Frontal cortex (tissue), 4 donors: ENCODE measurements around the gene MAP3K14. TPM values are rescaled to one million over a fixed set of nuclear protein-coding genes. Genes with fewer than 3 reads are reported as not detected.
"Not testable (repeated sequence)": the region's sequence is repeated elsewhere in the genome, so short reads cannot be mapped to it uniquely, and the experiment has no call there.

ENCODE experiments used
- DNase-seq, 2 donors: peaks; one replicate each; pipeline ENCODE4 v3.0.0; 2012; ENCODE audit warnings: low spot score in 2 of 2
- FAIRE-seq: peaks from 2 replicates; lab custom pipeline; 2012; peaks lifted over from hg19 to GRCh38; lab: Jason Lieb, UNC
- total RNA-seq: library from RNA; depleted of rRNA; stranded (reverse); fragments of >200 nt; gene quantifications from one replicate; pipeline ENCODE4 v1.2.3, GENCODE V29; 2014
- donor health status: control.
- donor health status: control.
- donor health status: control.

The MAP3K14 gene
- total RNA-seq, 1 donor from 2014 or later = 0.82 TPM

- DNase-seq (no peak), FAIRE-seq (no peak)
Measured at GRCh38 chr17:45305530-45306087, 11.2 kb downstream of the MAP3K14 start.

DNA sequence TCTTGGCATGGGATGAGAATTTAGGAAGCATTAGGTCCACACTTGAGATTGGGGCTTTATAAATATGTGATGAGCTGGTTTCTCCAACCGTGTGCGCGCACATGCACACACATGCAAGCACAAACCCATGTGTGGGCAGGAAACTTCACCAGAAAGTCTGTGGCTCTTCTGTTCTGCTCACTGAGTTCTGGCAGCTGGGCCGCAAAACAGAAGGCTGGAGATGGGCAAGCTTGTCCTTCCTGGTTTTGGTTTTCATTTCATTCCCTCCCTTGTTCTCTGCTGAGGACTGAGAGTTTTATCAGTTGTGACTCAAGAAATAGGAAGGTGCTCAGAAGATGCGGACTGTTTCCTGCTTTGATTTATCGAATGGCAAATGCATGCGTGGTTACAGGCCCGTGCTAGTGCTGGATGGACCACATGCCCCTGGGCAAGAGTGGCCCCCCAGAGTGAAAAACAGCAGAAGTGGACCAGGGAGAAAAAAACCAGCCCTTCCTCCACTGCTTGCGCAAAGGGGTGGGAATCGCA lies 14.1 kb downstream of the MAP3K14 start:
- no peak for FAIRE-seq

DNA sequence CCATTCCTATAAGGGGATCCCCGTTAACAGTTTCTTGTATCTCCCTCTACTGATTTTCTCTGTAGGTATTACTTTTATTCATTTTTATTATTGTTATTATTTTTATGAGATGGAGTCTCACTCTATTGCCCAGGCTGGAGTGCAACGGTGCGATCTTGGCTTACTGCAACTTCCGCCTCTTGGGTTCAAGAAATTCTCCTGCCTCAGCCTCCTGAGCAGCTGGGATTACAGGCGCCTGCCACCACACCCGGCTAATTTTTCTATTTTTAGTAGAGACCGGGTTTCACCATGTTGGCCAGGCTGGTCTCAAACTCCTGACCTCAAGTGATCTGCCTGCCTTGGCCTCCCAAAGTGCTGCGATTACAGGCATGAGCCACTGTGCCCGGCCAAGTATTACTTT lies 14.6 kb downstream of the MAP3K14 start:
- not testable (repeated sequence) for FAIRE-seq, DNase-seq

More for the DNA sequence above, 14.1 kb downstream of the MAP3K14 start:
- DNase-seq = no peak

DNA sequence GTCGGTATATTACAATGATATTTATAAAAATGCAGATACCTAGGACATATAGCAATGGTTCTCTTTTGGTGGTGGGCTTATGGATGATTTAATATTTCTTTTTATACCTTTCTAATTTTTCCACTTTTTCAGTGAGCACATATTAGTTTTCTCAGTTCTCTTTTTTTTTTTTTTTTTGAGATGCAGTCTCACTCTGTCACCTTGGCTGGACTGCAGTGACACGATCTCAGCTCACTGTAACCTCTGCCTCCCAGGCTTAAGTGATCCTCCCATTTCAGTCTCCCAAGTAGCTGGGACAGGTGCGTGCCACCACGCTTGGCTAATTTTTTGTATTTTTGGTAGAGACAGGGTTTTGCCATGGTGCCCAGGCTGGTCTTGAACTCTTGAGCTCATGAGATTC lies 15.1 kb downstream of the MAP3K14 start:
- DNase-seq (no peak), FAIRE-seq (no peak)

- no peak for DNase-seq
- FAIRE-seq = no peak
Measured at GRCh38 chr17:45300060-45300751, 16.6 kb downstream of the MAP3K14 start.

DNA sequence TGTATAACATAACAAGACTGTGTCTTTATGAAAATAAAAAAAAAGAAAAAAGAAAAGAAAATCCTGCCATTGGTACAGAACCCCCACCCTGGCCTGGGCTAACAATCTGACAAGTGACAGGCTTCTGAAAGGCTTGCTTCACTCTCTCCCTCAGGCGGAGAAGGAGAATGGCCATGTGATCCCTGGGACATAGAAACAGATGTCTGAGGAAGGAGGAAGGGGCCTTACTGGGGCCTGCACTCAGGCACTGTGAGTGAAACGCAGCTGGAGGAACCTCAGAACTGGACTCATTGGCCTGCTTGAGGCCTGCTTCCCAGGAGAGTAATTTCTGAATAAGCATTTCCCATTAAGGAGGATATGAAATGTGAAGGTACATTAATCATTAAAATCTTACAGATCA lies 17.5 kb downstream of the MAP3K14 start:
- FAIRE-seq = no peak
- no peak for DNase-seq

GRCh38 chr17:45298546-45299285 lies 18.1 kb downstream of the MAP3K14 start:
- DNase-seq (no peak), FAIRE-seq (no peak)

DNA sequence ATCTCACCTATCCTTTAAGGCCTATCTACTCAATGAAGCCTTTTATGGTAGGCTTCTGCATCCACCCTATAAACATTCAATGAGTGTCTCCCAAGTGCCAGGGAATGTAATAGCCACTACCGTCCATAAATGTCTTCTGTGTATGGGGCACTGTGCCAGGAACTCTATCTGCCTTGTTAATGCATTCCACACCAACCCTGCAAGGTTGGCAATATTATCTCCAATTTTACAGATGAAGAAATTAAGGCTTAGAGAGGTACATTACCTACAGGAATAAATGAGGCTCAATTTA lies 20.0 kb downstream of the MAP3K14 start:
- no peak for DNase-seq
- no peak for FAIRE-seq

DNA sequence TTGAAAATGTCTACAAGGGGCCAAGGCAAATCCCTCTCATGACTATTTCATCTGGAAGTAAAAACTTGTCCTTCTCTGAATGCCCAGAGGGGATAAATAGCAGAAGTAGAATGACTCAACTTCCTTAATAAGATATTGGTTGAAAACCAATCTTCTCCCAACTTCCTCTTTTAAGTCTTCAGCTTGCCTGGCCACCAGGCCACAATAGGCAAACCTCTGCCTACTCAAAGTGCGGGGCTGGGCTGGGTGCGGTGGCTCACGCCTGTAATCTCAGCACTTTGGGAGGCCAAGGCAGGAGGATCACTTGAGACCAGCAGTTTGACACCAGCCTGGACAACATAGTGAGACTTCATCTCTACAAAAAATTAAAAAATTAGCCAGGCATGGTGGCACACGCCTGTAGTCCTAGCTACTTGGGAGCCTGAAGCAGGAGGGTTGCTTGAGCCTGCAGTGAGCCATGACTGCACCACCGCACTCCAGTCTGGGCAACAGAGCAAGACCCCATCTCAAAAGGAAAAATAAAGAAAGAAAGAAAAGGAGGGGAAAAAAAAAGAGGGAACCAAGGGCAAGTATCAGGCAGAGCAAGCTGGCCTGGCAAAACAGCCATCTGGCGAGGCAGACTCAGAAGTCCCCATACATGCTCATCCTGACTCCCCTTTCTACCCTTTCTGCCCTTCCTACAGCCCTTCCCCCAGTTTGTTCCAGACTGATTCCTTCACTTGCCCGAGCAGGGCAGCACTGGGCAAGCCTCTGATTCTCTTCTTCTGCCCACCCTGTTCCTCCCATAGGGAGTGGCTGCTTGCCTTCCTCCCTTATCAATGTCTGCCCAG lies 20.6 kb downstream of the MAP3K14 start:
- no peak for FAIRE-seq
- DNase-seq = no peak

DNA sequence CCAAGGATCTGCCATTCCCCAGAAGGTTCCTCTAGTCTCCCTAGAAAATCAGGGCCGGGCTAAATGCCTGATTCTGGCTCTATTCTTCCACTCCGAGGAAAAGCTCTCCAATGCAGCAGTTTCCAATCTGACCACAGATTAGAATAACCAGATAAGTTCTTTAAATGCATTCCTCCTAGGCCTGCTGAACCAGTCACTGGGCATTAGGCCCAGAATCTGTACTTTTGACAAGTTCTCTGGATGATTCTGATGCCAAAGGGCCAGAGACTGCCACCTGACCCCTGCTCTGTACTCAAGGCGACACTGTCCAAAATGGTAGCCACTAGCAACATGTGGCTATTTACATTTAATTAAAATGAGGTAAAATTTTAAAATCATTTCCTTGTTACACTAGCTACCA lies 22.3 kb downstream of the MAP3K14 start:
- DNase-seq = no peak
- no peak for FAIRE-seq

- FAIRE-seq (no peak), DNase-seq (peak in 1 of 2 donors; percentile 71)
Measured at GRCh38 chr17:45293413-45294211, 23.2 kb downstream of the MAP3K14 start.

DNA sequence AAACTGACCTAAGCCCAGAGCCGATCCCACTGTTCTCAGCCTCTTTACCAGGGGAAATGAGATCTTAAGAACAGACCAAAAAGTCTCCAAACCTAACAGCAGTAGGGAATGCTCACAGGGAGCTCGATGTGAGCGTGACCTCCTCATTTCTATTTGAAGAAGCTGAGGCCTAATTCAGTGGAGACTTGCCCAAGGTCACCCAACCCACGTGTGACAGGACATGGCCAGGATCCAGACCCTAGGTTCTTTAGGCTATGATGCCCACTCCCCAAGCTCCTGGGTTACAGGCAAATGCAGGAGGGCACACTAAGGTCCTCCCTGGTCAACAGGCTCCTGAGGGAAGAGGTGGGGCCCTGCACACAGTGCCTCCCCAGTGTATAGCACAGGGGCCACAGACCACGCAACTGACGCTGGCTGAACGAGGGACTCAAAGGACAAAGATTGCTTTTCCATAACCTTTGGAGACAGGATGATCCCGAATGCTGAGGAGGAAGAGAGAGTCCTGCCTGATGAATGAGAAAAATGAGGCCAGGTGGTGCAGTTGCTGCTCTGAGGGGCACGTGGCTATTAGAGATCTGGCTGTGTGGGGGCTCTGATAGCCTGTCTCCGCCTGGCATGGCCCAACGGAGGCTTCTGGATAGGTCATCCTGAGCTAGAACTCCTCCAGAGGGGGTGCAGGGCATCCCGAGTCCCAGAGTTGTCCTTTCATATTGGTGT lies 24.0 kb downstream of the MAP3K14 start:
- no peak for FAIRE-seq
- no peak for DNase-seq

DNA sequence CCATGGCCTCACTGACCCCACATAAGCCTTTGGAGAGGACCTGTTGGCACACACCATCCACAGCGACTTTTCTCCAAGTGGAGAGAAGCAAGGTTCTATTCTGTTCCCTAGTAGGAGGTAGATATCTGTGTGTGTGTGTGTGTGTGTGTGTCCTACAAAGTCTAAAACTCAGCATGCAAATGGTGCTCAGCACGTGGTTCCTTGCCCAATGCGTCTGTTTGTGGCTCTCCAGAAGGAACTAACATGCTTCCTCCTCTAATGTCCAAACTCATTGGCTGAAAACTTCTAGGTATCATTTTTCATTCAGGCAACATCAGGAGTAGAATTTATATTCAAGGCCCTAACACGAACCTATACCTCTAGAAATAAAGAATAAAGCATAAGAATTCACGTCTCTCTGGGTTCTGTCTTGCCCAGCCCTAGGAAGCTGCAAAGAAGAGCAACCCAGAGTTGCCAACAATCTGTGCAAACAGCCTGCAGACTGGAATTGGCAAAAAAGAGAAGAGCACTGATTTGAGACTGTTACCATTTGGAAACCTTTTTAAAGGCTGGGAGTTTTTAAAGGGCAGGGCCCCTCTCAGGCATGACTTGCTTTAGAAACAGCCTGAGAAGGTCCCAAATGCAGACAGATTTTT lies 25.5 kb downstream of the MAP3K14 start:
- DNase-seq = no peak

DNA sequence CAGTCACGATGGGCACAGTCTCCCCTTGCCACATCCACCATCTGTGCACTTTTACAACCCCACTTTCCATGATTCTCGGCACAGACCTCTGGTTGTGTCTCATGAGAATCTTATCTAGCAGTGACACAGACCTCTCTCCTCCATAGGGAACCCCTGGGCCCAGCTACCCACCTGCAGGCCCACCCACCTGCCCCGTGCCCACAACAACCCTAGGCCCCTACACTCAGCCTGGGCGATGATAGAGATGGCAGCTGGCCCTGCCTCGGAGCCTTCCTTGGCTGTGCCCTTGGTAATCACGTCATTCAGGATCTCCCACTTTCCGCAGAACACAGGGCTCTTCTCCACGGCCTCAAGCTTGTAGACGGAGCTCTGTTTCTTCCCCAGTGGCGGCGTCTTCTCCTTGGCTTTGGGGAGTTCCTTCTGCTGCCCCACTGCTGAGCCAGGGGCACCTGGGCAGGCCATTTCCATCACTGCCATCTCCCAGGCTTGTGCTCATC lies 26.5 kb downstream of the MAP3K14 start:
- no peak for DNase-seq
- FAIRE-seq = no peak

More for the DNA sequence above, 25.5 kb downstream of the MAP3K14 start:
- FAIRE-seq = no peak

- FAIRE-seq (no peak), DNase-seq (no peak)
Measured at GRCh38 chr17:45289301-45290268, 27.2 kb downstream of the MAP3K14 start.

DNA sequence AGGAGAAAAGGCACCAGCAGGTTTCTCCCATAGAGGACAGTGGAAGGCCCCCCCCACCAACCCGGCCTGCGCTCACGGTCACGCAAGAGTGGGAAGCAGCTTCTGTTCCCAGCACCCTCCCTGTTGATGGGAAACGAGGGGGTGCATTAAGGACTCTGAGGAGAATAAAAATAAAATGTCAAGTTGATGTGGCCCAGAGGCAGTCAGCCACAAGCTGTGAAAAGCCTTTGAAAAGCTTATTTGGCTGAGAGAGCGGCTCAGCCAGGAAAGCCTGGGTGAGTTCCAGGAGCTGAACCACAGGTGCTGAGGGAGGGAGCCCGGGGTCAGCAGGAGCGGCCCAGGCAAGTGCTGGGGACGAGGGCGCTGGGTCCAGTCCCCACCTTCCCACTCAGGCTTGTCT lies 28.0 kb downstream of the MAP3K14 start:
- DNase-seq (no peak), FAIRE-seq (no peak)
